ENCODE results near the gene LEPR.

LEPR gene

DNA sequence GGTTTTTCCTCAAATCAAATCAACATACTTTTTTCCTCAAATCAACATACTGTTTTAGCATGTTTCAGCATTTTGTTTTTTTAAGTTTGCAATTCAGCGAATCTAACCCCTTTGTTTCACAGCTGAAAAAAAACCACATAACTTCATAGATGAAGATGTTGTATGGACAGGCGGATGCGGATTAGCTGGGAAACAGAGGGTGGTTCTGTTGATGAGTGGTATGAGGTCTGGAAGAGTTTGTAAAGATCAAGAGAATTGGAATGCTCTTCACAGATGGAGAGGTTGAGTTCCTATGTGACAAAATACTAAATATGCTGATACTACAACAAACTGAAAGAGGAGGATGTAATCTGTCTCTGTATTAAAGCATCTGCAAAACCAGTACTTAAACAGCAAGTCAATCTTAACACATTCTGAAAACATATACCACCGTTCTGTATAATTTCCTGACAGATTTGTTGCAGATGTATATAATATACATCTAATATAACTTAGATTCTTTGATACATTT, 10.6 kb upstream of the LEPR start:
- TF ChIP-seq, protein P1, sequence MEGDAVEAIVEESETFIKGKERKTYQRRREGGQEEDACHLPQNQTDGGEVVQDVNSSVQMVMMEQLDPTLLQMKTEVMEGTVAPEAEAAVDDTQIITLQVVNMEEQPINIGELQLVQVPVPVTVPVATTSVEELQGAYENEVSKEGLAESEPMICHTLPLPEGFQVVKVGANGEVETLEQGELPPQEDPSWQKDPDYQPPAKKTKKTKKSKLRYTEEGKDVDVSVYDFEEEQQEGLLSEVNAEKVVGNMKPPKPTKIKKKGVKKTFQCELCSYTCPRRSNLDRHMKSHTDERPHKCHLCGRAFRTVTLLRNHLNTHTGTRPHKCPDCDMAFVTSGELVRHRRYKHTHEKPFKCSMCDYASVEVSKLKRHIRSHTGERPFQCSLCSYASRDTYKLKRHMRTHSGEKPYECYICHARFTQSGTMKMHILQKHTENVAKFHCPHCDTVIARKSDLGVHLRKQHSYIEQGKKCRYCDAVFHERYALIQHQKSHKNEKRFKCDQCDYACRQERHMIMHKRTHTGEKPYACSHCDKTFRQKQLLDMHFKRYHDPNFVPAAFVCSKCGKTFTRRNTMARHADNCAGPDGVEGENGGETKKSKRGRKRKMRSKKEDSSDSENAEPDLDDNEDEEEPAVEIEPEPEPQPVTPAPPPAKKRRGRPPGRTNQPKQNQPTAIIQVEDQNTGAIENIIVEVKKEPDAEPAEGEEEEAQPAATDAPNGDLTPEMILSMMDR (conservative IDR thresholded peaks at IDR 0.05; ENCODE audit: low read depth, low read length): no peak
- no peak for DNase-seq (ENCODE audit: low read depth)
- H3K4me3 ChIP-seq (ENCODE audit: low read depth, low read length): no peak overlapping the region

DNA sequence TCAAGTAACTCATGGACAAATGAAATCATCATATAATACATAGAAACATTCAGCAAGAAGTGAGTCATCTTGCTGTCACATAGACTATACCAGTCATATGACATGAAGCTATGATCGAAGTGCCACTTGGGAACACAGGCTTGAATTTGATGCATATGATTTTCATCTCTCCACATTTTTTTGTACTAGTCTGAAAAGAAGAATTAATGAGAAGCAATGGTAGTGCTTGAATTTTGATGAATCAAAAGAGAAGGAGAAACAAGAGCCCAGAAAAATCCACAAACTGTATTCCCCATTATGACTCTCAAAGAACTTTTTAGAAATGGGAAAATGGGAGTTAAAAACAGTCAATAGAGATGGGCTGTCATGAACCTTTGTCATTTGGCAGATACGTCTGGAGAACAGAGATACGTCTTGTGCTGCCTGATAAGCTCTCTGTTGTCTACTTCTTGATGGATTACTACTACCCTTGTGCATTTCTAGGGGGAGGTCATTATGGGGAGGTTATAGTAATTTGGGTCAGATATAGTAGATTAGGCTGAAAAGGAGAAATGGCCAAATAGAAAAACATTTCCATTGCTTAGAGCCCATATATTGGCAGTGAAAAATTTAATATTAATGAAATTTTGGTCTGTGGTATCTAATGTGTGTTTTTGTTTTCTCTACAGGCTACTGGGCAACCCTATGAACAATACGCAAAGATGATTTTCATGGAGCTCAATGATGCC, 8.0 kb upstream of the LEPR start:
- DNase-seq (ENCODE audit: low read depth): no peak
- no peak overlapping the region for H3K4me3 ChIP-seq (ENCODE audit: low read depth, low read length)
- TF ChIP-seq, protein P1 (conservative IDR thresholded peaks at IDR 0.05; ENCODE audit: low read depth, low read length): no peak

DNA sequence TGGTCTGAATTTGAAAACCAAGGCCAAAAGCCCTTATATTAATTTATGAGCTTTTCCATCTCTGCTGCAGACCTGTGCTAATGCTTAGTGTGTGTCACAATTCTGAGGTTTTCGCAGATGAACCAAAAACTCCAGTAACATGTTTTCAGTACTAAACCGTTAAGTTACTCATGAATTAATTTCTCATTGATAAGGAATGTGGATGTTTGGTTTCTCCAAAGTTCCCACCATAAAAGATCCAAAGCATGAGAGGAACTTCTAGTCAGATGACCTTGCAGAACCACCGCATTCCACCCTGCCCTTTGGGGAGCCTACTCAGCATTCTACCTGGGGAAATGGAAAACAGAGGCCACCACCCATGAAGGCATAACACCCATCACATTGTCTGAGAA, 7.5 kb upstream of the LEPR start:
- peak; percentile 30 for DNase-seq (ENCODE audit: low read depth)
- TF ChIP-seq, protein P1 (conservative IDR thresholded peaks at IDR 0.05; ENCODE audit: low read depth, low read length): no peak
- no peak overlapping the region for H3K4me3 ChIP-seq (ENCODE audit: low read depth, low read length)

DNA sequence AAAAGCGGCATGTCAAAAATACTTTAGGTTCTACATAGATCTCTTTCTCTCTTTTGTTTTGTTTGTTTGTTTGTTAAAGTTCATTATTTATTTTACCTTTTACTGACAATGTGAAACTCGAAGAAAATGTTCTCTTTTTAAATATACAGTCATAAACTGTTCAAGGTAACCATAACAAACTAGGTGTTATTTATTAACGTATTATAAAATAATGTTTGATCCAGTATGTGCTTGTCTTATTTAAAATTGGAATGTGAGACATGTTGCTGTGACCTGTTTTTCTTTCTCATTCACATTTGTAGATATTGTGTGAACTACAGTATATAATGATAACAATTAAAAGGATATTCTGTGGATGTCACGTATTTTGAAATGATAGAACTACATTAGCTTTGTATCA, 5.9 kb upstream of the LEPR start:
- TF ChIP-seq, protein P1 (conservative IDR thresholded peaks at IDR 0.05; ENCODE audit: low read depth, low read length): no peak
- no peak overlapping the region for H3K4me3 ChIP-seq (ENCODE audit: low read depth, low read length)
- DNase-seq (ENCODE audit: low read depth): no peak

DNA sequence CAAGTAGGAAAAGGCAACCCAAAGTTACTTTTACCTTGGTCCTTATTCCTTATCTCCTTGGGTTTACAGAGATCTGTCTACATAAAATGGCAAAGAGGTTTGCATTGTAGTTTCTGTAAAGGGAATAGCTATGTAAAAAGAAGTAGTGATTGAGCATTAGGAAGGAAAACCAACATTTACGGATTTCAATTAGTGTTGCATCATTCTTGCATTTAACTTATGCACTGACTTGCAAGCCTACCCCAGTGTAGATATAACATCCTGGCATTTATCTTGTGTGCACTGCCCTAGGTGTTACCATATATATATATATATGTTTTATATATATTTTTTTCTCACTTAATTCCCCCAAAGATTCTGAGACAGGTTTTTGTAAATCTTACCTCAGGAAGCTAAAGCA, 3.7 kb upstream of the LEPR start:
- no peak for DNase-seq (ENCODE audit: low read depth)
- TF ChIP-seq, protein P1 (conservative IDR thresholded peaks at IDR 0.05; ENCODE audit: low read depth, low read length): no peak
- no peak overlapping the region for H3K4me3 ChIP-seq (ENCODE audit: low read depth, low read length)

DNA sequence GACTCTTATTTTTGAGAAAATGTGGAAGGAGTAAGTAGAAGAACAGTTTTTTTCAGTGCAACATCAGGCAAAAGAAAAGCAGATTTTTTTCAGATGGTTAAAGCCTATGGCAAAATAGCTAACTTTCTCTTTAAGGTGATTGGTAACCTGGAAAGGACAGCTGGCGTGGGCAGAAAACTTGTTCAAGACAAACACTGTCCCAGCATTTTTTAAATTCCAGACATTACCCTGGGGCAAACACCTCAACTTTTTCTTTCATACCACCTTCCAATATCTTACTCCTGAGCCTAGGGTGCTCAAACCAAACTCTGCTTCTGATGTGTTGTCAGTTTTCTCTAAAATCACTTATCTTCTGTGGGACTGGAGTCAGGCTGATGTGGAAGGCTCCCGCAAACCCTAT, 2.7 kb upstream of the LEPR start:
- no peak for DNase-seq (ENCODE audit: low read depth)
- TF ChIP-seq, protein P1 (conservative IDR thresholded peaks at IDR 0.05; ENCODE audit: low read depth, low read length): no peak
- H3K4me3 ChIP-seq (ENCODE audit: low read depth, low read length): no peak overlapping the region

All from choroid plexus epithelial cell (primary cell).